ENCODE data around the gene DCT.

DCT gene

GRCh38 chr13:94413598-94413944 lies 65.9 kb downstream of the DCT start:
- no peak for DNase-seq (ENCODE audit: low read depth)
- no peak for TF ChIP-seq CTCF (IDR thresholded peaks at IDR 0.05; ENCODE audit: control insufficient read depth, insufficient read depth, low read depth, low read length, missing control alignments)
- no peak overlapping the region for H3K4me3 ChIP-seq (ENCODE audit: control insufficient read depth, low read depth, low read length)

GRCh38 chr13:94412870-94413597 lies 66.4 kb downstream of the DCT start:
- TF ChIP-seq CTCF (IDR thresholded peaks at IDR 0.05; ENCODE audit: control insufficient read depth, insufficient read depth, low read depth, low read length, missing control alignments), result no peak
- H3K4me3 ChIP-seq (ENCODE audit: control insufficient read depth, low read depth, low read length), result no peak overlapping the region
- DNase-seq (ENCODE audit: low read depth), result no peak

- TF ChIP-seq CTCF (IDR thresholded peaks at IDR 0.05; ENCODE audit: control insufficient read depth, insufficient read depth, low read depth, low read length, missing control alignments), result no peak
- DNase-seq (ENCODE audit: low read depth), result no peak
- H3K4me3 ChIP-seq (ENCODE audit: control insufficient read depth, low read depth, low read length), result no peak overlapping the region
These were observed 67.7 kb downstream of the DCT start for GRCh38 chr13:94411747-94412146.

- H3K4me3 ChIP-seq (ENCODE audit: control insufficient read depth, low read depth, low read length), result no peak overlapping the region
- no peak for DNase-seq (ENCODE audit: low read depth)
- no peak for TF ChIP-seq CTCF (IDR thresholded peaks at IDR 0.05; ENCODE audit: control insufficient read depth, insufficient read depth, low read depth, low read length, missing control alignments)
These were observed 71.0 kb downstream of the DCT start for GRCh38 chr13:94408314-94409036.

- H3K4me3 ChIP-seq (ENCODE audit: control insufficient read depth, low read depth, low read length), result no peak overlapping the region
- no peak for DNase-seq (ENCODE audit: low read depth)
- TF ChIP-seq CTCF (IDR thresholded peaks at IDR 0.05; ENCODE audit: control insufficient read depth, insufficient read depth, low read depth, low read length, missing control alignments), result no peak
These were observed 78.6 kb downstream of the DCT start for GRCh38 chr13:94400874-94401273.

- no peak overlapping the region for H3K4me3 ChIP-seq (ENCODE audit: control insufficient read depth, low read depth, low read length)
- no peak for DNase-seq (ENCODE audit: low read depth)
- no peak for TF ChIP-seq CTCF (IDR thresholded peaks at IDR 0.05; ENCODE audit: control insufficient read depth, insufficient read depth, low read depth, low read length, missing control alignments)
These were observed 79.7 kb downstream of the DCT start for GRCh38 chr13:94399812-94400211.
